Activated T-cell treated with anti-CD3 and anti-CD28 coated beads for 24 hours (primary cell): ENCODE data around the gene CFAP69.
"Not testable (repeated sequence)": the region's sequence is repeated elsewhere in the genome, so short reads cannot be mapped to it uniquely, and the experiment has no call there.

Experiments used
- DNase-seq: peaks from one replicate; pipeline ENCODE4 v3.0.0-alpha.2; 2020; ENCODE audit warnings: low read depth

CFAP69 gene

GRCh38 chr7:90233569-90233968 is 11.4 kb upstream of the CFAP69 start:
- no peak for DNase-seq

DNA sequence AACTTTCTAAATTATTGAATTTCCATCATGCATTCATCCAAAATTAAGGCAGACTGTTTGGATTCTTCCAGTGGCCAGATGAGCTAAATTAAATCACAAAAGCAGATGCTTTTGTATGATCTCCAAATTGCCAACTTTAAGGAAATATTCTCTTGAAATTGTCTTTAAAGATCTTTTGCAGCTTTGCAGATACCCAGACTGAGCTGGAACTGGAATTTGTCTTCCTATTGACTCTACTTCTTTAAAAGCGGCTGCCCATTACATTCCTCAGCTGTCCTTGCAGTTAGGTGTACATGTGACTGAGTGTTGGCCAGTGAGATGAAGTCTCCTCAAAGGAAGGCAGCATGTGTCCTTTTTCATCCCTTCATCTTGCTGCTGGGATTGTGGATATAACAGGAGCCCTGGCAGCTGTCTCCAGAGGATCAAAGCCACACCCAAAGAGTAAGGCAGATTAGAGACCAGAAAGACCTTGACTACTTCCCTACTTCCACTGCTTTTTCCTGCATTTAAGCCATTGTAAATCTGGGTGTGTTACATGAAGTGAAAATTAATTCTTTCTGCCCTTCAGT is 8.2 kb upstream of the CFAP69 start:
- no peak for DNase-seq

- DNase-seq: no peak
These were observed 7.0 kb upstream of the CFAP69 start for GRCh38 chr7:90238022-90238421.

DNA sequence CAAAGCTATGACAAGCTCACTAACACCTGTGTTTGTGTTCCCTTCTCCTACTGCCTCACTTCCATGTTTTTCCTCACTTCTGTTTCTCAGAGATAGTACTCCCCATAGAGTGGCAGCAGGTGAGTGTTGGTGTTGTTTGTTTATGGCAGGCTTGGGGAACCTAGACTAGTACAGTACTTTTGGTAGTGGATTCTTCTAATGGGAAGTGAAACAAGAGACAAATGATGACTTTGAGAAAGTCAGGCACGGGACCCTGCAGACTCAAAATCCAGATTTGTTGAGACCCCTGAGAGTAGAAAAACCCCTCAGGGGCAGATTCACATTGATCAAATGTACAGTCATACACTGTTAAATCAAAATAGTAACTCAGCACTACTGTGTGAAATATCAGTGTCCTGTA is 6.4 kb upstream of the CFAP69 start:
- DNase-seq: no peak

GRCh38 chr7:90239050-90239449 is 5.9 kb upstream of the CFAP69 start:
- DNase-seq: no peak

GRCh38 chr7:90239625-90240228 is 5.2 kb upstream of the CFAP69 start:
- no peak for DNase-seq

DNA sequence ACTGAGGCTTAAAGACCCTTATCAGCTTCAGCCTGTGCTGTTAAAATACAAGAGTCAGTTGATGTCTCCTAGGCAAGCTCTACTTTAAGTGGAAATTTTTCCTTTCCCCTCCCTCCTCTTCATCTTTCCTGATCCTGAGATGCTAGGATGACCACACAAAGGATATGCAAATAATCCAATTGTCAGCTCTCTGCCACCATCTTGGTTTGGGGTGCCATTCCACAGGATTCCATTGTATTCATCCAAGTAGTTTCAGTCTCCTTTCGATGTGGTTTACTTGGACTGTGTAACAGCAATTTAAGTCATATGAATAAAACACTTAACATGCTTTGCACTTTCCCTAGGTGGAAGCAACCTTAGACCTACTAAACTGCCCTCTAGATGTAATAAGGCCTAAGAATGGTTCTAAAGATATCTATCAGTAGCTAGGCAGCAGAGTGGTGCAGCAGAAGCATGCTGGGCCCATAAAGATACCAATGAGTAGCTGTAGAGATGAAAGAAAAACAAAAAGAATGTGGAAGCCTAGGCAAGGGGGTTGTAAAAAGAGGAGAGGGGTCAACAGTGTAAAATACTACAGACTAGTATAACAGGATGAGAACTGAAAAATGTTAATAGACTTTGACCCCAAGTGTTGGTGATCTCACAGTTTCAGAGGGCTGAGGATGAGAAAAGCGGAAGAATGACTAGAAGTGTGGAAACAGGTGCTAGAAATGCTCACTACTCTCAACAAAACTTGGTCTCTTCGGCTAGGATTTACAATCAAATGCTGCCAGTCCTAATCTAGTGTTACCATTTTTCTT is 2.4 kb upstream of the CFAP69 start:
- DNase-seq: no peak

- no peak for DNase-seq
These were observed 1.4 kb upstream of the CFAP69 start for GRCh38 chr7:90243556-90243955.

GRCh38 chr7:90244565-90244908 is 437 bp upstream of the CFAP69 start:
- no peak for DNase-seq

DNA sequence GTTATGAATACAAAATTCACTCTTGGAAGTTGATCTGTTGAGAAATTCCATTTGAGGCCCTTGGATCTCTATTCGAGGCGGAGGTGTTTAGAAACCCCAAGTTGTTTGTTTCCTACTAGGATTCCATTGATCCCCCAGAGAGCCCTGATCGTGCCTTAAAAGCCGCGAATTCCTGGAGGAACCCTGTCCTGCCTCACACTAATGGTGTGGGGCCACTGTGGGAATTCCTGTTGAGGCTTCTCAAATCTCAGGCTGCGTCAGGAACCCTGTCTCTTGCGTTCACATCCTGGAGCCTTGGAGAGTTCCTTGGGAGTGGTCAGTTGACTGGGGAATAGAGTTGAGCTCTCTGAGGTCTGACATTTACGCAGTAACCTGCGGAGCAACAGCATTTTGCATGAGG is 1.2 kb downstream of the CFAP69 start:
- no peak for DNase-seq

GRCh38 chr7:90248706-90249105 is 3.7 kb downstream of the CFAP69 start:
- no peak for DNase-seq

- DNase-seq: no peak
These were observed 5.8 kb downstream of the CFAP69 start for GRCh38 chr7:90250601-90251303.

GRCh38 chr7:90251304-90251635 is 6.3 kb downstream of the CFAP69 start:
- no peak for DNase-seq

DNA sequence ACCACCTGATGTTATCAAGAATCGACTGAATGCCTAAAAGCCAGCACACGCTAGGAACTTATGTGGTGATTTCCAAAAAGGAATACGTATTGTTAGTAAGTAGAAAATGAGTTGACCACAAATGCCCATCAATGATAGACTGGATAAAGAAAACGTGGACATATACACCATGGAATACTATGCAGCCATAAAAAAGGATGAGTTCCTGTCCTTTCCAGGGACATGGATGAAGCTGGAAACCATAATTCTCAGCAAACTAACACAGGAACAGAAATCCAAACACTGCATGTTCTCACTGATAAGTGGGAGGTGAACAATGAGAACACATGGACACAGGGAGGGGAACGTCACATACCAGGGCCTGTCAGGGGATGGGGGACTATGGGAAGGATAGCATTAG is 11.0 kb downstream of the CFAP69 start:
- not testable (repeated sequence) for DNase-seq

- no peak for DNase-seq
These were observed 11.8 kb downstream of the CFAP69 start for GRCh38 chr7:90256778-90257177.

- DNase-seq: no peak
These were observed 16.5 kb downstream of the CFAP69 start for GRCh38 chr7:90261441-90261840.

DNA sequence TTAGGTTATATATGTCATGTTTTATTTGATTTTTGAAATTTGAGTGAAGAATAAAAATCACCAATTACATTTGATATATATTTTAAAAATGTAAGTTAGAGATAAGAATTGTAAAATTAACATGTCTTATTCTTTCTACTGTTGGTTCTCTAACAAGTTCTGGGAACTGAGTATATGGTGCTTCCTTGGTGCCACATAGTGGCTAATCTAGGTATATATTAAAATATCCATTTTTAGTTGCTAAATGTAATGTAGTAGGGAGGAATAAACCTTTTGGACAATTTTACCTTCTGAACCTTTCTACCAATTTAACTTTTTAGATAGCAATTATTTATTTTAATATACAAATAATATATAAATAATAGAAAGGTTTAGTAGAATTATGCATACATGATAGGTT is 17.5 kb downstream of the CFAP69 start:
- no peak for DNase-seq

- no peak for DNase-seq
These were observed 21.8 kb downstream of the CFAP69 start for GRCh38 chr7:90266808-90267207.

DNA sequence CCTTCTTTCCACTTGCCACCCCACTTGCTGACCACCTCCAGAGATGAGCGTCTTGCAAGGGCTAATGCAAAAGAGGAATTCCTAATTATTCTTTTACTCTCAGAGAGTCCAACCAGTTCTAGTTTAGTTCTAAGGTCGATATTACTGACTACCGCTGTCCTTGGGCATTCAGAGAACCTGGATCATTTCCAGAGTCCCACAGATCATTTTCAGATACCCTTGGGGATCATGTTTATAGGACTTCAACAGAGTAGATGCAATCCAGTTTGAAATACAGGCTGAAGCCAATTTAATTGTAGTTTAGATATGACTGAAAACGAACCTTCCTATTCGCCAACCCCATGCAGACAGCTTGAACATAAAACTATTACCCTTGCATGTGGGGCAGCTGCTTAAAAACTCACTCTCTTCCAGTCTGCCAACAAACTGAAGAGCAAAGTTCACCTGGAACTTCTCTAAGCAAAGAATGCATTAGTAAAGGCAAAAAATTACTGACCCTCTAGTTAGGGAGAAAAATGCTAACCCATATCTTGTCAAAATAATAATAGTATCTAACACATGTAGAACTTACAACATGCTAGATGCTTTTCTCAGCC is 22.4 kb downstream of the CFAP69 start:
- DNase-seq: no peak

GRCh38 chr7:90269163-90269562 is 24.2 kb downstream of the CFAP69 start:
- DNase-seq: no peak

DNA sequence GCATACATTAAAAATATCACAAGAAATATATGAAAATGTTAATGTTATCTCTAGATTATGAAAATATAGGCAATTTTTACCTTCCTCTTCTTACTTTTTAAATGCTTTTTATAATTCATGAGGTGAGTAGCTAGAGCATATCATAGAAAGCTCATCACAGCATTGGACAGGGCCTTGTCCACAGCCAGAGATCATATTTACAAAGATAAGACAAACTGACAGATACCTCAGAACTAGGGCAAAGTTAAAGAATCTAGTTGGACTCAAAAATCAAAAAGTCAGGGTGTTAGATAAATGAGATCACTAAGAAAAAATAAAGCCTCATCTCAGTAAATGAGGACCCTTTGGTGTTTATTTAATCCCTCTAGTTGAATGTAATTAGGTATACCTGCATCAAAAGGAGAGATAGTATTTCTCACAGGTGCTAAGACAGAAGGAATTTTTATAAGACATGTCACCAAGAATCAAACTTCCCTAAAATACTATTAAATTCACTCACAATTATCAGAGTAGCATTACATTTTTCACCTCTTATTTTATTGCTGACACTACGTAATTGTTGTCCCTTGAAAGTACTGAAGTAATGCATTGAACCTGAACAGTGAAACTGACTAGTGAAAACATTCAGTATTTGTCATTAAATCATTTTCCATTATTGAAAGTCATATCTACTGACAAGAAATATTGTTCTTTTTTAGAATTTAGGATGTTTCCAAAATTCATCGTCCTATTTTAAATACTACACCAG is 25.6 kb downstream of the CFAP69 start:
- DNase-seq: no peak

DNA sequence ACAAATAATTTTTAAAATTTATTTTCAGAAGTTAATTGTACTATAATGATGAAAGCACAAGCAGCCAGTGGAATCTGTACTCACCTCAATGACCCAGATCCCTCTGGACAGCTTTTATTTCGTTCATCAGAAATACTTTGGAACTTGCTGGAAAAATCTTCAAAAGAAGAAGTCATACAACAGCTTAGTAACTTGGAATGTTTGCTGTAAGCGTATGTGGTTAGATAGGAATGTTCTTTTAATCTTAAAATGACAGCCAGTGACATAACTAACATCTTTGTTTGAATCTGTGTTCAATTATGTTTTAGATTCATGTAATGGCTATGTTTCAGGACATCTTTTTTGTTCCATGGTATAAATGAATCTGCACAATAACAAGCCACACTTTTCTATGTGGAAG is 26.8 kb downstream of the CFAP69 start:
- no peak for DNase-seq
